Panc1 (cell line): Measurements from ENCODE around the gene NUP58. TPM values are rescaled to one million over a fixed set of nuclear protein-coding genes. Genes with fewer than 3 reads are reported as not detected.

Experiments used
- ATAC-seq: fragments of 200-7000 bp; cut with Tn5 transposase; 2 replicates; pipeline ENCODE4 v1.9.1; 2020; ENCODE audit warnings: mild to moderate bottlenecking, moderate library complexity
- BruUV-seq: library from RNA; stranded (reverse); fragments of 400-500 nt; replicated peaks from 2 replicates; lab custom pipeline; 2021; lab: Mats Ljungman, UMichigan
- CTCF ChIA-PET: fragments of 300-600 bp; sonication (Branson Sonifier 250); formaldehyde crosslinking; loops from one replicate; lab custom pipeline; 2022; ENCODE audit warnings: antibody characterized with exemption; lab: Charles Lee
- POLR2A ChIA-PET: fragments of 300-600 bp; sonication (Branson Sonifier 250); formaldehyde crosslinking; loops from one replicate; lab custom pipeline; 2022; ENCODE audit warnings: antibody characterized with exemption; lab: Charles Lee
- DNase-seq: peaks from one replicate; pipeline ENCODE4 v3.0.0-alpha.2; 2010; ENCODE audit warnings: low read depth, low spot score
- H3K27ac ChIP-seq: 2 replicates; pipeline ENCODE4 v1.5.1; 2011; ENCODE audit warnings: mild to moderate bottlenecking, low read length, inconsistent platforms
- H3K27me3 ChIP-seq: fragments of 200-500 bp; sonication (Bioruptor generic); 2 replicates; pipeline ENCODE4 v1.6.0; 2014; ENCODE audit warnings: low read length, inconsistent platforms; ENCODE audit not compliant: control insufficient read depth, insufficient read depth
- H3K36me3 ChIP-seq: fragments of 200-500 bp; sonication (Bioruptor generic); 2 replicates; pipeline ENCODE4 v1.5.1; 2014; ENCODE audit warnings: inconsistent platforms, mild to moderate bottlenecking, low read length, moderate library complexity; ENCODE audit not compliant: control insufficient read depth, insufficient read depth
- H3K4me1 ChIP-seq: 2 replicates; pipeline ENCODE4 v1.5.1; 2011; ENCODE audit warnings: inconsistent platforms, mild to moderate bottlenecking, low read length, moderate library complexity; ENCODE audit not compliant: control insufficient read depth, insufficient read depth
- H3K4me3 ChIP-seq, 2 experiments: 2 replicates each; pipeline ENCODE4 v1.5.1; 2011 to 2012; ENCODE audit warnings: low read depth in 2 of 2, low read length in 2 of 2, mild to moderate bottlenecking in 2 of 2, inconsistent platforms in 1 of 2, moderate library complexity in 1 of 2
- H3K9me3 ChIP-seq: fragments of 200-500 bp; sonication (Bioruptor generic); 2 replicates; pipeline ENCODE4 v1.5.1; 2014; ENCODE audit warnings: low read depth, mild to moderate bottlenecking, inconsistent platforms, low read length, moderate library complexity; ENCODE audit not compliant: control insufficient read depth, insufficient read depth
- POLR2AphosphoS5 ChIP-seq: IDR thresholded peaks from 2 replicates; pipeline ENCODE4 v1.6.1; 2012; ENCODE audit warnings: mild to moderate bottlenecking, low read depth, low read length, moderate library complexity
- SIN3A ChIP-seq: IDR thresholded peaks from 2 replicates; pipeline ENCODE4 v1.6.1; 2012; ENCODE audit warnings: low read depth, mild to moderate bottlenecking, low read length, moderate library complexity, borderline replicate concordance; ENCODE audit not compliant: insufficient read depth
- TCF7L2 ChIP-seq: IDR thresholded peaks from 2 replicates; pipeline ENCODE4 v1.6.1; 2011; ENCODE audit warnings: mild to moderate bottlenecking, low read depth, low read length, inconsistent platforms
- in situ Hi-C: cut with HindIII; loops from 2 replicates; pipeline ENCODE4 v1.10.0; 2016; ENCODE audit warnings: low sequenced_read_pairs, low pct_unique_long_range_greater_than_20kb
- intact Hi-C: fragments of 100-400 bp; cut with micrococcal nuclease; formaldehyde crosslinking; loops from one replicate; pipeline ENCODE4 v1.10.0; 2022; ENCODE audit not compliant: unreplicated experiment
- total RNA-seq: library from RNA; stranded (reverse); gene quantifications from one replicate; pipeline ENCODE4 v1.2.1, GENCODE V29; 2021; ENCODE audit not compliant: unreplicated experiment
- TF ChIP-seq, protein P1 (sequence below): fragments of 450-650 bp; IDR thresholded peaks from 2 replicates; pipeline ENCODE4 v1.5.1; 2017; ENCODE audit warnings: mild to moderate bottlenecking
- TF ChIP-seq, protein P2 (sequence below), 2 experiments: IDR thresholded peaks; 2 replicates each; pipeline ENCODE4 v1.6.1; 2011 to 2012; ENCODE audit warnings: low read depth in 2 of 2, control low read depth in 1 of 2, low read length in 1 of 2, mild to moderate bottlenecking in 1 of 2, moderate library complexity in 1 of 2; ENCODE audit not compliant: insufficient read depth in 1 of 2

Gene NUP58
- total RNA-seq, 1 experiment from 2014 or later: 40.0 TPM

DNA sequence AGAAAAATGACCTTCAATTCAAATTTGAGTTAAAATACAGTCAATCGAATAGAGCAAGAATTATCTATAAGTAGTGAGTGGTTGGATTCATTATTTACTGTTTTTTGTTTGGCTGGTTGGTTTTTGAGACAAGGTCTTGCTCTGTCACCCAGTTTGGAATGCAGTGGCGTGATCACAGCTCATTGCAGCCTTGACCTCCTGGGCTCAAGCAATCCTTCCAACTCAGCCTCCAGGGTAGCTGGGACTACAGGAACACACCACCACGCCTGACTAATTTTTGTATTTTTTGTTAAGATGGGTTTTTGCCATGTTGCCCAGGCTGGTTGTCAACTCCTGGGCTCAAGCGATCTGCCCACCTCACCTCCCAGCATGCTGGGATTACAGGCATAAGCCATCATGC, 39.2 kb upstream of the NUP58 start:
- no peaks in the 10 kb centered on the region for H3K9me3 ChIP-seq
- ChIA-PET POLR2A (no interaction called here), CTCF (no interaction called here)
- H3K27ac ChIP-seq: no peak overlapping the region
- H3K36me3 ChIP-seq: peaks cover 6% of the 10 kb centered on the region
- intact Hi-C loops (no loop called here), in situ Hi-C loops (no loop called here)
- H3K4me3 ChIP-seq: no peak overlapping the region
- H3K4me1 ChIP-seq: no peaks in the 10 kb centered on the region
- H3K27me3 ChIP-seq: no peaks in the 10 kb centered on the region
- no TSS peak for BruUV-seq
- DNase-seq: no peak
- ATAC-seq: no peak
- TF ChIP-seq POLR2AphosphoS5 (no peak), TCF7L2 (no peak), SIN3A (no peak)
- TF ChIP-seq, protein P1, sequence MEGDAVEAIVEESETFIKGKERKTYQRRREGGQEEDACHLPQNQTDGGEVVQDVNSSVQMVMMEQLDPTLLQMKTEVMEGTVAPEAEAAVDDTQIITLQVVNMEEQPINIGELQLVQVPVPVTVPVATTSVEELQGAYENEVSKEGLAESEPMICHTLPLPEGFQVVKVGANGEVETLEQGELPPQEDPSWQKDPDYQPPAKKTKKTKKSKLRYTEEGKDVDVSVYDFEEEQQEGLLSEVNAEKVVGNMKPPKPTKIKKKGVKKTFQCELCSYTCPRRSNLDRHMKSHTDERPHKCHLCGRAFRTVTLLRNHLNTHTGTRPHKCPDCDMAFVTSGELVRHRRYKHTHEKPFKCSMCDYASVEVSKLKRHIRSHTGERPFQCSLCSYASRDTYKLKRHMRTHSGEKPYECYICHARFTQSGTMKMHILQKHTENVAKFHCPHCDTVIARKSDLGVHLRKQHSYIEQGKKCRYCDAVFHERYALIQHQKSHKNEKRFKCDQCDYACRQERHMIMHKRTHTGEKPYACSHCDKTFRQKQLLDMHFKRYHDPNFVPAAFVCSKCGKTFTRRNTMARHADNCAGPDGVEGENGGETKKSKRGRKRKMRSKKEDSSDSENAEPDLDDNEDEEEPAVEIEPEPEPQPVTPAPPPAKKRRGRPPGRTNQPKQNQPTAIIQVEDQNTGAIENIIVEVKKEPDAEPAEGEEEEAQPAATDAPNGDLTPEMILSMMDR: no peak
- TF ChIP-seq, protein P2, sequence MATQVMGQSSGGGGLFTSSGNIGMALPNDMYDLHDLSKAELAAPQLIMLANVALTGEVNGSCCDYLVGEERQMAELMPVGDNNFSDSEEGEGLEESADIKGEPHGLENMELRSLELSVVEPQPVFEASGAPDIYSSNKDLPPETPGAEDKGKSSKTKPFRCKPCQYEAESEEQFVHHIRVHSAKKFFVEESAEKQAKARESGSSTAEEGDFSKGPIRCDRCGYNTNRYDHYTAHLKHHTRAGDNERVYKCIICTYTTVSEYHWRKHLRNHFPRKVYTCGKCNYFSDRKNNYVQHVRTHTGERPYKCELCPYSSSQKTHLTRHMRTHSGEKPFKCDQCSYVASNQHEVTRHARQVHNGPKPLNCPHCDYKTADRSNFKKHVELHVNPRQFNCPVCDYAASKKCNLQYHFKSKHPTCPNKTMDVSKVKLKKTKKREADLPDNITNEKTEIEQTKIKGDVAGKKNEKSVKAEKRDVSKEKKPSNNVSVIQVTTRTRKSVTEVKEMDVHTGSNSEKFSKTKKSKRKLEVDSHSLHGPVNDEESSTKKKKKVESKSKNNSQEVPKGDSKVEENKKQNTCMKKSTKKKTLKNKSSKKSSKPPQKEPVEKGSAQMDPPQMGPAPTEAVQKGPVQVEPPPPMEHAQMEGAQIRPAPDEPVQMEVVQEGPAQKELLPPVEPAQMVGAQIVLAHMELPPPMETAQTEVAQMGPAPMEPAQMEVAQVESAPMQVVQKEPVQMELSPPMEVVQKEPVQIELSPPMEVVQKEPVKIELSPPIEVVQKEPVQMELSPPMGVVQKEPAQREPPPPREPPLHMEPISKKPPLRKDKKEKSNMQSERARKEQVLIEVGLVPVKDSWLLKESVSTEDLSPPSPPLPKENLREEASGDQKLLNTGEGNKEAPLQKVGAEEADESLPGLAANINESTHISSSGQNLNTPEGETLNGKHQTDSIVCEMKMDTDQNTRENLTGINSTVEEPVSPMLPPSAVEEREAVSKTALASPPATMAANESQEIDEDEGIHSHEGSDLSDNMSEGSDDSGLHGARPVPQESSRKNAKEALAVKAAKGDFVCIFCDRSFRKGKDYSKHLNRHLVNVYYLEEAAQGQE (IDR thresholded peaks at IDR 0.05; ENCODE audit: insufficient read depth in 1 of 2, low read depth in 2 of 2, low read length in 1 of 2): no peak

DNA sequence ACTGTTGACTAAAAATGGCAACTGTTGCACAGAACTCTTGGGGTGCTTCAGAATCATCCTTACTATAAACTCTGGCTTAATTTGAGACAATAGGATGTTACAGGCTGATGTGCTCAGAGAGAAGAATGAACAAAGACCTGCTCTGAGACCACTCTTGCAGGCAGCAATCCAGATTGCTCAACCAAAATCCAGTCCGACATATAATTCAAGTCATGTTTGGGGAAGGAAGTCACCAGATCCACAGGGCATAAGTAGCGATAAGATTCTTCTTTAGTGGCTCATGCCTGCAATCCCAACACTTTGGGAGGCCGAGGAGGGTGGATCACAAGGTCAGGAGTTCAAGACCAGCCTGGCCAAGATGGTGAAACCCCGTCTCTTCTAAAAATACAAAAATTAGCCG, 34.7 kb upstream of the NUP58 start:
- Histone ChIP-seq H3K36me3 (no peaks in the 10 kb centered on the region), H3K4me3 (no peak overlapping the region), H3K27me3 (no peaks in the 10 kb centered on the region), H3K9me3 (no peaks in the 10 kb centered on the region), H3K4me1 (no peaks in the 10 kb centered on the region), H3K27ac (no peak overlapping the region)
- no TSS peak for BruUV-seq
- ATAC-seq (no peak), DNase-seq (no peak)
- ChIA-PET POLR2A (no interaction called here), CTCF (no interaction called here)
- intact Hi-C loops (no loop called here), in situ Hi-C loops (no loop called here)
- TF ChIP-seq, protein P1: no peak
- TF ChIP-seq SIN3A (no peak), TCF7L2 (no peak), POLR2AphosphoS5 (no peak)
- TF ChIP-seq, protein P2 (IDR thresholded peaks at IDR 0.05; ENCODE audit: insufficient read depth in 1 of 2, low read depth in 2 of 2, low read length in 1 of 2): no peak
